ENCODE measurements around the gene SLC34A1. TPM values are rescaled to one million over a fixed set of nuclear protein-coding genes. Genes with fewer than 3 reads are reported as not detected.
"Not testable (repeated sequence)": the region's sequence is repeated elsewhere in the genome, so short reads cannot be mapped to it uniquely, and the experiment has no call there.

The SLC34A1 gene, protein sequence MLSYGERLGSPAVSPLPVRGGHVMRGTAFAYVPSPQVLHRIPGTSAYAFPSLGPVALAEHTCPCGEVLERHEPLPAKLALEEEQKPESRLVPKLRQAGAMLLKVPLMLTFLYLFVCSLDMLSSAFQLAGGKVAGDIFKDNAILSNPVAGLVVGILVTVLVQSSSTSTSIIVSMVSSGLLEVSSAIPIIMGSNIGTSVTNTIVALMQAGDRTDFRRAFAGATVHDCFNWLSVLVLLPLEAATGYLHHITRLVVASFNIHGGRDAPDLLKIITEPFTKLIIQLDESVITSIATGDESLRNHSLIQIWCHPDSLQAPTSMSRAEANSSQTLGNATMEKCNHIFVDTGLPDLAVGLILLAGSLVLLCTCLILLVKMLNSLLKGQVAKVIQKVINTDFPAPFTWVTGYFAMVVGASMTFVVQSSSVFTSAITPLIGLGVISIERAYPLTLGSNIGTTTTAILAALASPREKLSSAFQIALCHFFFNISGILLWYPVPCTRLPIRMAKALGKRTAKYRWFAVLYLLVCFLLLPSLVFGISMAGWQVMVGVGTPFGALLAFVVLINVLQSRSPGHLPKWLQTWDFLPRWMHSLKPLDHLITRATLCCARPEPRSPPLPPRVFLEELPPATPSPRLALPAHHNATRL
- total RNA-seq = not detected in 2 replicates

DNA sequence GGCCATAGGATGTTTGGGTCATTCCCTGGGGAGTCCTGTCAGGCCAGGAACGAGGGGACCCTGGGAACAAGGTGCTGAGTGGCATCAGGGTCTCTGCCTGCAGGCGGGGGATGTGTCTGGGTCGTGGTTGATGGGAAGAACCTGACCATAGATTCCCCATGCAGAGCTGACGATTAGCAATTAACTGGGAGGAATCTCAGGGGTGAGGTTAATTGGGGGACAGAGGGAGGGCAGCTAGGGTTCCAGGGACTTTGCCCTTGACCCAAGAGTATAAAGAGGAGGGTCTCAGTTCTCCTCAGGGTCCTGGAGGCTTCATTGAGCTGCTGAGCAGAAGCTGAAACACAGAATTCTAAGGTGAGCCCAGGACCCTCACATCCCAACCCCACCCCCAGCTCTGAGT, at the start of gene SLC34A1:
SLC34A1 (plus strand) TSS at position 301 of the 400 bp plus-strand sequence. CDS start 1,308 bp downstream, outside the sequence.
- DNase-seq (ENCODE audit: low read depth, low spot score) = no peak

DNA sequence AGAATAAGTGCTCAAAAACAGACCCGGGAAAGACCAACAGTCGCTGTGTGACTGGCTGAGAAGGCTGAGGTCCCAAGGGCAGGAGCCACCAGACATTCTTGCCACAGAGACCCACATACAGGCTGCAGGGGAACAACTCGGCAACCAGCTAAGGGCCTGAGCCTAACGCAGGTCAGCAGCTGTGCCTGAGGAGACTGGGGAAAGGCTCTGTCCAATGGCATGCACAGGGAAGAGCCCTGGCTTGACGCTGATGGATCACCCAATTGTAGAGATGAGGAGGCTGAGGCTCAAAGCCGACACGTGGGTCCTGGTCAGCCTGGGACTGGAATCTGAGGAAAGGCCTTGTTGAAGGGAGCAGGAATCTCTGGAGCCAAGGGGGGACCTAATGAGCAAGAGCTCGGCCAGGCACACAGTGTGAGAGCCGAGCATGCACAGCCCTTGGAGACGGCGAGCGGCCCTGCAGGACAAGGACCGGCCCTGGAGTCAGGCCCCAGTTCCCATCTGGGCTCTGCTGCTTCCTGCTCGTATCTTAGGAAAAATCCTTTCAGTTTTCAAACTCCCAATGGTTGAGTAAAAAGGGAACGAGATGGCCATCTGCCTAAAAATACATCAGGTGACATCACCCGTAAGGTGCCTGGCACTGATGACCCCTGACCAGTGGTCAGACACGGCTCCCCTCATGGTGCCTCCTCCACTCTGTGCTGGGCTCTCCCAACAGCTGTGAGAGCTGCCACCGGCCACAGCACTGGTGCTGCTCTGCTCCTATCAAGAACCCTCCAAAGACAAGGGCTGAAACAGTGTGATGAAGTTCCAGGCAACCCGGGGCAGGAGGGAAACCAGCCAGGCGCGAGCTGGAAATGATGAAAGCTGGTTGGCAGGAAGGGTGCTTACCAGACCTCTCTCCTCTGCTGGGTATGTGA, 49.2 kb upstream of the SLC34A1 start:
- no peak for DNase-seq (ENCODE audit: low read depth, low spot score)

DNA sequence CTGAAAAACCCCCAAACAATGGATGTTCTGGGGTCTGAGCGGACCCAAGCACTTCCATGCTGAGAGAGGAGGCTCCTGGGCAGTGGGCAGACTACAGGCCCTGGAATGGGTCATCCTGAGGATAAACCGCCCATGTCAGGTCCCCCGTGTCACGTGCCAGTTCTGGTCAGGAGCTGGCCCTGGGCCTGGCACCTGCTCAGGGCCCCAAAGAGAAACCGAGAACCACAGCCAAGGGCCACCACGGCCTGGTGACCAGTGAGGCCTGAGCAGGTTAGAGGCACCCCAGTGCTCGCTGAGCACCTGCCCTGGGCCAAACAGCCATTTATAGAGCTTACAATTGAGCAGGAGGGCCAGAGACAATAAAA, 48.6 kb upstream of the SLC34A1 start:
- no peak for DNase-seq (ENCODE audit: low read depth, low spot score)

DNA sequence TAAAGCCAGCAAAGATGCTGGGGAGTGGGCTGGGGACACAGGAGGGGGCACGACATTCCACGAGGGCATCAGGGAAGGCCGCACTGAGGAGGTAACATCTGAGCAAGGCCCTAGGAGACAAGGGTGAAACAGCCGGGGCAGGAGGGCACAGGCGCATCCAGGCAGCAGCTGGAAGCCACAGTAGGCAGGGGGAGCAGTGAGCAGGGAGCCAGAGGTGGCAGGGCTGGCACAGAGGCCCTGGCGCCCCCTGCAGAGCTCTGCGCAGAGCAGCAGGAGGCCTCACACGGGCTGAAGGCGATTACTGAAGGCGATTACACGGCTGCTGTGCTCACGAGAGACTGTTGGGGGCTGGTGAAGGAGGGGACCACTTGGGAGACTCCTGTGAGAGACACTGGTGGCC, 48.1 kb upstream of the SLC34A1 start:
- DNase-seq (ENCODE audit: low read depth, low spot score) = no peak

DNA sequence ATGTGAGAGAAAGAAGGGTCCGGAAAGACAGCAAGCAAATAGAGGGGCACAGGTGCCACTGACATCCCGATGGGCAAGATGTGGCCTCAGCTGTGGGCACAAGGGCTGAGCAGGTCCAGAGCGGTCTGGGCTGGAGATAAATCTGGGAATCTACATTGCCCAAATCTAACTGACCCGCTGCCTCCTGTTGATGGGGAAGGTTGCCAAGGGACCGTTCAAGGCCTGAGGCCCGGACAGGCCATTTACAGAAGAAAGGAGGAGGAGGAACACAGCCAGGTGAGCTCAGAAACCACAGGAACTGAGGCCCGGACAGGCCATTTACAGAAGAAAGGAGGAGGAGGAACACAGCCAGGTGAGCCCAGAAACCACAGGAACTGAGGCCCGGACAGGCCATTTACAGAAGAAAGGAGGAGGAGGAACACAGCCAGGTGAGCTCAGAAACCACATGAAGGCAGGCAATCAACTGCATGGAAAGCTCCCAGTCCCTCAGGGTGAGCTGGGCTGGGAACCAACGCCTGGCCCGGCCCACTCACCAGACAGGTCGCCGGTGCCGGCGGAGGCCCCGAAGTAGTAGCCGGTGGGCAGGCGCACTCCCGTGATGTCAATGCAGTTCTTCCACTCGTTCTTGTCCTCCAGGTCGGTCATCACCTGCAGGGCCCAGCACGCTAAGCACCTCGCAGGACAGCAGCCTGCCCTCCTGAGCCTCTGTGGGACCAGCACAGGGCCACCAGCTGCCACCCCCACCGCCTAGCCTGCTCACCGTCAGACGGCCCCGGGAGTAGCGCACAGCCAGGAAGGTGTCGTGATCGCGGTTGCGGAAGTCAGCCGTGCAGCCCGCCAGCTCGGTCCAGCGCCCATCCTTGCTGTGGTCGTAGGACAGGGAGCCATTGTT, 47.4 kb upstream of the SLC34A1 start:
- no peak for DNase-seq (ENCODE audit: low read depth, low spot score)

DNA sequence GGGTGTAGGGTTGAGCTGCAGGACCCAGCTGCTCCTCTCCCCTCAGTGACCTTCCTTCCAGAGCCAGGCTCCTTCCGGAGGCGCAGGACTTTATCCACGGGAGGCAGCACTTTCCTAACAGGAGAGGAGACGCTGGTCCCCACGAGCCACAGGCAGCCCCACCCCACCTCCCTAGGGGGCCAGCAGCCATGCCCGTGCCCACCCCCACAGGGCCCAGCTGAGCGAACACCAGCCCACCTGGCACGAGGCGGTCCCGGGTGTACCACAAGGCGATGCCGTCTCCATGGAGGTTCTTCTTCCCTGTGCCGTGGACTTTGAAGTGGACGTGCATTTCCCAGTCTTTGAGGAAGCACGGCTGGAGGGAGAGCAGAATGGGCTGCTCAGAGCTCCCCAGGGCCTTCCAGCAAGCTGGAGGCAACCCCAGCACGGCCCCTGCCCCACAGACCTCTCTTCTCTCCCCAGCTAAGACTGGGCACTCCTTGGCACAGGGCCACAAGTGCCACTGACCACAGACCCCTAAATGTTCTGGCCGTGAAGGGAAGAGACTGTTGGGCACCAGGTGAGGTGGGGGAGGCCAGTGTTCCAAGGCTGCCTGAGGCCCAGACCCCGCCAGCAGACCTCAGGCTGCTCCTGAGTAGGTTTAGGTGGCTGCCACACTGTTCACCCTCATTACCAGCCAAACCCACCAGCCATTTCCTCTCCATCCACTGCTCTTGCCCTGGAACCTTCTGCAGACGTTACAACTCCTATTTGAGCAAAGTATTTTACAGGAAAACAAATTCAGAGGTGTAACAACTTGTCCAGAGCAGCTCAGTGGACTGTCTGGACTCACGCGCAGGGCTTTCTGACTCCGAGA, 45.8 kb upstream of the SLC34A1 start:
- no peak for DNase-seq (ENCODE audit: low read depth, low spot score)

DNA sequence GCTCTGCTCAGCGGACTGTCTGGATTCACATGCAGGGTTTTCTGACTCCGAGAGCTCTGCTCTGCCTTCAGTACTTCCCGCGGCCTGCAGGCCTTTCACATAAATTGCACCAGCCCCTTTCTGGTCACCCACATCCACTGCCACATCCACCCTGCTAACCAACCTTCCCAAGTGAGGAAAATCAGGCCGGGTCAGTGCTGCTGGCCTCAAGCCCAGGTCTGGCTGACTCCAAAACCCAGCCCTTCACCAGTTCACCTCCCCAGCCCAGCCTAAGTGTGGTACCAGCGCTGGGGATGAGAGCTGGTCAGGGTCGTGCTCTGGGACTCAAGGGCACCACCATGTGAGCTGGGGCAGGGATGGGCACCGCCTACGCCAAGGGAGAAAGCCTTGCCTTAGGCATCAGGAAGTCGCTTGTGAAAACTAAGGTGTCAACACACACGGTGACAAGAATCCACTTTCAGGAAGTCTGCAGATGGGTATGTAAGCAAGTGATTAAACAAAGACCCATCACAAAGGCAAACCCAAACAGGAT, 45.1 kb upstream of the SLC34A1 start:
- DNase-seq (ENCODE audit: low read depth, low spot score) = no peak

DNA sequence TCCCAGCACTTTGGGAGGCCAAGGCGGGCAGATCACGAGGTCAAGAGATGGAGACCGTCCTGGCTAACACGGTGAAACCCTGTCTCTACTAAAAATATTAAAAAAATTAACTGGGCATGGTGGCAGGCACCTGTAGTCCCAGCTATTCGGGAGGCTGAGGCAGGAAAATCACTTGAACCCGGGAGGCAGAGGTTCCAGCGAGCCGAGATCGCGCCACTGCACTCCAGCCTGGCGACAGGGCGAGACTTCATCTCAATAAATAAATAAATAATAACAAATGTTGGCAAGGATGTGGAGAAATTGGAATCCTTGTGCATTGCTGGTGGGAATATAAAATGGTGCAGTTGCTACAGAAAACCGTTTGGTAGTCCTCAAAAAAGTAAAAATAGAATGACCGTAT, 41.2 kb upstream of the SLC34A1 start:
- DNase-seq (ENCODE audit: low read depth, low spot score) = not testable (repeated sequence)

DNA sequence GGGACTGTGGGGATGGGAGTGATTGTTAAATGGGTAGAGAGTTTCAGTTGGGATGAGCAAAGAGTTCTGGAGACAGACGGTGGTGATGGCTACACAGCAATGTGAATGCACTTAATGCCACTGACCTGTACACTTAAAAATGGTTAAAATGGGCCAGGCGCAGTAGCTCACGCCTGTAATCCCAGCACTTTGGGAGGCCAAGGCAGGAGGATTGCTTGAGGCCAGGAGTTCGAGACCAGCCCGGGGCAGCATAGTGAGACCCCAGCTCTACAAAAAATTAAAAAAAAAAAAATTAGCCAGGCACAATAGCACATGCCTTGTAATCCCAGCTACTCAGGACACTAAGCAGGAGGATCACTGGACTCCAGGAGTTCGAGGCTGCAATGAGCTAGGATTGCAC, 40.5 kb upstream of the SLC34A1 start:
- no peak for DNase-seq (ENCODE audit: low read depth, low spot score)

DNA sequence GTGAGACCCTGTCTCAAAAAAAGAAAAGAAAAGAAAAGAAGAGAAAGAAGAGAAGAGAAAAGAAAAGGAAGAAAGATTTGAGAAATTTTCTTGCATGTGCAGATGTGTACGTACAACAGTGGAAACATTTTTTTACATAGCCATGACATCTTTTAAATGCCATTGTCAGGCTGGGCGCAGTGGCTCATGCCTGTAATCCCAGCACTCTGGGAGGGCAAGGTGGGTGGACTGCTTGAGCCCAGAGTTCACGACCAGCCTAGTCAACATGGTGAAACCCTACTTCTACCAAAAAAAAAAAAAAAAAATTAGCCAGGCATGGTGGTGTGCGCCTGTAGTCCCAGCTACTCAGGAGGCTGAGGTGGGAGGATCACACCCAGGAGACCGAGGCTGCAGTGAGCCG, 39.3 kb upstream of the SLC34A1 start:
- no peak for DNase-seq (ENCODE audit: low read depth, low spot score)

DNA sequence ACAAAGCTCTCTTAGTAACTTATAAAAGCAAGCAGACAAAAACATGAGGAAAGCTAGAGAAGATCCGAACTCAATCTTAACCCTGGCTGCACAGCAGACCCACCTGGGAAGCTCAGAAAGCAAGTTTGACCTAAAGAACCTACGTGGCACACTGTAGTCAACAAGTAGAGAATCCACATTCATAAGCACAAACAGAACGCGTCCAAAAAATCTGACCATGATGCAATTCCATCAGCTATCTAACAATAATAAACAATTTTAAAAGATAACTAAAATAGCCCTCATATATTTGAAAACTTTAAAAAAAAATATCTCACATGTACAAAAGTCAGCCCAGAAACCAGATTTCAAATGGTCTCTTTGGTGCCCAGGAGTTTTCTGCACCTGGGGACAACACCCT, 37.4 kb upstream of the SLC34A1 start:
- no peak for DNase-seq (ENCODE audit: low read depth, low spot score)

DNA sequence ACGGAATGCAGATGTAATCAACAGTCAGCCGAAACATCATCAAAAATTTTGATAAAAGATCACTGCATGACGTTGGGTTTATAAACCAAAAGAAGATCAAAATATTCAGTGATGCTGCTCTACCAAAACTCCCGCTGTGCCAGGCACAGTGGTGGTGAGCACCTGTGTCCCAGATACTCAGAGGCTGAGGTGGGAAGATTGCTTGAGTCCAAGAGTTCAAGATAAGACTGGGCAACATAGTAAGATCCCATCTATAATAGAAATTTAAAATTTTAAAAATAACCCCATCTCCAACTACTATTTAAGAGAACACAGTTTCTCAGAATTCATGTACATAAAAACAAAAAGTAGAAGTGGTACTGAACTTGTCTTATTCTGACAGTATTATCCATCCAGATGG, 36.5 kb upstream of the SLC34A1 start:
- no peak for DNase-seq (ENCODE audit: low read depth, low spot score)

DNA sequence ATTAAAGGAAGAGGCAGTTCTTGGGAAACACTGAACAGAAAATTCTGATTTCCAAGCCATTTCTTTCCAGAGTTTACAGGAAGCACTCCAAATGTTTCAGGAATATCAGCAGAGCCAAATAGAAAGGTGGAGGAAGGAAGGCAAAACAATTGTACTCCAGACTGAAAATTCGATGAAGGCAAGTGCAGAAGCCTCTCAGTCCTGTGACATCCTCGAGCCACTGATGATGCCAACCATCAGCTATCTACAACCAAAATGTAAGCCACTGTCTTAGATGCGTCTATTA, 34.9 kb upstream of the SLC34A1 start:
- DNase-seq (ENCODE audit: low read depth, low spot score) = no peak

DNA sequence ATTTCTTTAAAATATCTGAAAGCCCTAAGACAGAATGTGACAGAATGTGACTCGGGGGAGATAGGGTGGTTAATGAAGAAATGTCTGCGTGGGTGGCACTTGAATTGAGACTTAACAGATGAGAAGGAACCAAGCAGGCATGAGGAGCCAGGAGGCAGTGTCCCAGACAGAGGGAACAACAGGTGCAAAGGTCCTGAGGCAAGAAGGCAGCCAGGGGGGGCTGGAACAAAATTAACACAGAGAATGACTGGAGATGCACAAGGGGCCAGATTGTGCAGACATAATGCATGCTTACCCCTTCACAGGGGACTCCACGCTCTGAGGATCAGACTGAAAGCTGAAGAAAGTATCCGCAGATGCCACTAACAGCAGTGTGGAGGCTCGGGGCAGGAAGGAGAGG, 34.5 kb upstream of the SLC34A1 start:
- no peak for DNase-seq (ENCODE audit: low read depth, low spot score)

DNA sequence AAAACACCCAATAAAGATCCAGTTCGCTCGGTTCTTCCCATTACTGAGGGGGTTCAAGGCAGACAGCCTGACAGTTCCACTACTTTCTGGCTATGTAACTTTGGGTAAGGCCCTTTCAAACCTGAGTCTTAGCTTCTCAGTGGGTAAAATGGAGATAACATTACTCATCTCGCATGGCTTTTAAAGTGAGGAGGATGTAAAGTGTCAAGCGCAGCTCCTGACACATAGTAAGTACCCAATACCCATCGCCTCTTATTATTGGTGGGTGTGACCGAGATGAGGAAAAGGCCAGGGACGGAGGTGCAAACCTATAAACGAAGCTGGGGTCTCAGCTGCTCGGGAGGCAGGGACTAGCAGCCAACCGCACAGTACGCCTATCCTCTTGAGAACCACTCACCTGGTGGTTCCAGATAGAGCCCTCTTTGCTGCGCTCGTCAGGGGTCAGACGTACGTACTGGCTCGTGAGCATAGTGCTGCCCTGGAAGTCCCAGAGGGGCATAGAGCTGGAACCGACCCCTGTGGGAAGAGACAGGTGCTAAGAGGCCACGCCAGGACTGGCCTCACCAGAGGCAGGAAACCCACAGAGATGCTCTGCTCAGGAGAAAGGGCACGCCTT, 33.4 kb upstream of the SLC34A1 start:
- no peak for DNase-seq (ENCODE audit: low read depth, low spot score)

DNA sequence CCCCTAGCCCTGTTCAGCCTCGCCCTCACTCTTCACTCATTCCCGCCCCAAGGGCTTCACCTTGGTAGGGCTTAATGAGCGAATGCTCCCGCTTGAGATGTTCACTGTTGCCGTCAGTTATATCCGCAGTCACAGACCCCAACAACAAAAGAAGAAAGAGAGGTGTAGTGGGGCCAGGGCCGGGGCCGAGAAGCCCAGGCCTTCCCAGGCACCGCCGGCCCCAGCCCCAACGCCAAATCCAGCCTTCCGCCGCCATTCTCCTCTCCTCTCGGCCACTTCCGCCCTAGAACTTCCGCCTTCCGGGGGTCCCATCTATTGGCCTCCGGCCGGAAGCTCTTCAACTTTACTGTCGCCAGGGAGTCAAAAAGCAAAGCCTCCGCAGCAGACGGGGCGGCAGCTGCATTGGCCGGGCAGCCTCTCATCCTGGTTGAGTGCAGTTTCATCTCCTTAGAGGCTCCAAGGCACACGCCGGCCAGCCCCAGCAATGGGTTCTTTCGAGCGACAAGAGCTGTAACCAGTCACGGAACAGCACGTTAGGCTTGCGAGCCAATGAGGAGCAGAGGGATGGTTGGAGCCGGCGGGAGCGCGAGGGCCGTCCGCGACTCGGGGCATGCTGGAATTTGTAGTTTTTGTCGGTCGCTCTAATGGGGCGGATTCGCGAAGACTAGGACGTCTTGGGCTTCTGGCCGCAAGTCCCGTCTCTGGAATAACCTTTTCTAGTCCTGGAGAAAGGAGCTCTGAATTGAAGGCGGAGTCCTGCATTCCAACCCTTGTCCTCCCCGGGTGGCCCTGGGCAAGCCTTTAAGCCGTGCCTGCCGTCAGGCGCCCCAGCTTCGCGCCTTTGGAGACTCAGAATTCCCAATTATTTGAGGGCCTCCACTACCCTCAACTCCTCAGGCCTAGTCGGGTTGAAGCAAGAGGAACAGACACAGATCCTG, 32.6 kb upstream of the SLC34A1 start, which contains the start of gene LMAN2:
LMAN2 (minus strand) TSS at position 277 of the 938 bp plus-strand sequence; CDS start at position 256, 21 bp downstream.
- DNase-seq (ENCODE audit: low read depth, low spot score) = peak; percentile 87

DNA sequence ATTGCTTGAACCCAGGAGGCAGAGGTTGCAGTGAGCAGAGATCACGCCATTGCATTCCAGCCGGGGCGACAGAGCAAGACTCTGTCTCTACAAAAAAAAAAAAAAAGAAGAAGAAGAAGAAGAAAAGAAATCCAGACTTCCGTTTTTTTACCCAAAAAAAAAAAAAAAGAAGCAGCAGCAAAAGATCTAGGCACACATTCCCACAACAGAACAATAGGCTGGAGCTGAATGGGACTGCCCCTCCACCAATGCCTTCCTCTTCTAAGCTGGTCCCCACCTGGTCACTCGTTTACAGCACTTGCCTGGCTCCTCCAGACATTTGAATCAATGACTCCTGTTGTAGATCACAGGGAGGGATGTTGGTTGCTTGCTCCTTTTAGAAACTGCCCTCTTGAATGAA, 31.1 kb upstream of the SLC34A1 start:
- no peak for DNase-seq (ENCODE audit: low read depth, low spot score)

DNA sequence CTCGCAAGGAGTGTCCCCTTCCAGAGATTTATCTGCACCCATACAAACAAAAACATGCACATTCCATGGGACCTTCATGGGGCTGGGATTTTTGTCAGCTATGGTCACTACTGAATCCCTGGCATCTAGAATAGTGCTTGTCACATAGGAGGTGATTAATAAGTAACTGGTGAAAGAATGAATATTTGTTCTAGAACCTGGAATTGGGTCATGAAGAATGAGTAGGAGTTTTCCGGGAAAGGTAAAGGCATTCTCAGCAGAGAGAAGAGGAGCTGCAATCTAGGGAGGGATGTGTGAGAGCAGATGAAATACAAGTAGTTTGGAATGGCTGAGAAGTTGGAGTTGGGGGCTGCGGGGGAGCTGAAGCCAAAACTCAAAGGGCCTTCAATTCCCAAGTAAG, 30.0 kb upstream of the SLC34A1 start:
- DNase-seq (ENCODE audit: low read depth, low spot score) = no peak

All from pulmonary artery endothelial cell (primary cell).